SHP77 treated with DMSO at 0.1 percent for 48 hours (cell line): ENCODE data around the gene C16orf89.
A peak's percentile ranks its signal among the peaks of the same experiment; 100 is the strongest.
"Not testable (repeated sequence)": the region's sequence is repeated elsewhere in the genome, so short reads cannot be mapped to it uniquely, and the experiment has no call there.

Experiments used
- DNase-seq: peaks from one replicate; lab custom pipeline; 2025; lab: John Stamatoyannopoulos, UW

The C16orf89 gene, protein sequence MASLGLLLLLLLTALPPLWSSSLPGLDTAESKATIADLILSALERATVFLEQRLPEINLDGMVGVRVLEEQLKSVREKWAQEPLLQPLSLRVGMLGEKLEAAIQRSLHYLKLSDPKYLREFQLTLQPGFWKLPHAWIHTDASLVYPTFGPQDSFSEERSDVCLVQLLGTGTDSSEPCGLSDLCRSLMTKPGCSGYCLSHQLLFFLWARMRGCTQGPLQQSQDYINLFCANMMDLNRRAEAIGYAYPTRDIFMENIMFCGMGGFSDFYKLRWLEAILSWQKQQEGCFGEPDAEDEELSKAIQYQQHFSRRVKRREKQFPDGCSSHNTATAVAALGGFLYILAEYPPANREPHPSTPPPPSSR

DNA sequence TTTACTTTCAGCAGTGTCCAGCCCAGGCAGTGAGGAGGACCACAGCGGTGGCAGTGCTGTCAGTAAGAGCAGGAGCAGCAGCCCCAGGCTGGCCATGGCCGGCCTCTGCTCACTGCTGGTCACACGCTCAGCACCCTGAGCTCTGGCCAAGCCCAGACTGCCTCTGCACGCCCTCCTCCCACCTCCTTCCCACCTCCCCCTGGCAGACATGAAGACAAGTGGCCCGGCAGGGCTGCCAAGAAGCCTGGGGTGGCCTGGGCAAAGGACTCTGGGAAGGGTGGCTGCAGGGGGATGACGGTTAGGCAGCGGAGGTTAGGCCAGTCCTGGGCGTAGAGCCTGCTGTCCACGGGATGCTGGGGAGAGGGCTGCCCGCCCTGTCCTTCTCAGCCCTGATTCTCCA lies at the start of gene C16orf89:
TSS of gene C16orf89 (minus strand) at position 144 of the 400 bp plus-strand sequence. CDS start at position 96, 48 bp downstream.
- DNase-seq, result no peak

DNA sequence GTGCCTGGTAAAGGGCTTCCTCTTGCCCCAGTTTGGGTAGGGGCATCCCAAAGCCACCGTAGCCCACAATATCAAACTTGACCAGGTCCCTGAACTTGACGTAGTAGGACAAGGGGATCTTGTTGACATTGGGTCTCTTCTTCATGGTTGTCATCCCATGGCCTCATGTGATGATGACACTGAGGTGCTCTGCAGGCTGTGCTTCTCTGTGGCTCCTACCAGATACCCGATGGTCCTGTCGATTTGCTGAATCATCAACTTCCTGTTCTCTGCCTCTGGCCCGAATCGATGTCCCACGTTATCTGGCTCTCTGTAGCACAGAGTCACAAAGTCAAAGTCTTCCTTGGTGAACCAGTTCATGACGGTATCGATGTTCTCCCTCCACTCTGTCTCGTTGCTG lies 45.2 kb upstream of the C16orf89 start:
- DNase-seq, result not testable (repeated sequence)

DNA sequence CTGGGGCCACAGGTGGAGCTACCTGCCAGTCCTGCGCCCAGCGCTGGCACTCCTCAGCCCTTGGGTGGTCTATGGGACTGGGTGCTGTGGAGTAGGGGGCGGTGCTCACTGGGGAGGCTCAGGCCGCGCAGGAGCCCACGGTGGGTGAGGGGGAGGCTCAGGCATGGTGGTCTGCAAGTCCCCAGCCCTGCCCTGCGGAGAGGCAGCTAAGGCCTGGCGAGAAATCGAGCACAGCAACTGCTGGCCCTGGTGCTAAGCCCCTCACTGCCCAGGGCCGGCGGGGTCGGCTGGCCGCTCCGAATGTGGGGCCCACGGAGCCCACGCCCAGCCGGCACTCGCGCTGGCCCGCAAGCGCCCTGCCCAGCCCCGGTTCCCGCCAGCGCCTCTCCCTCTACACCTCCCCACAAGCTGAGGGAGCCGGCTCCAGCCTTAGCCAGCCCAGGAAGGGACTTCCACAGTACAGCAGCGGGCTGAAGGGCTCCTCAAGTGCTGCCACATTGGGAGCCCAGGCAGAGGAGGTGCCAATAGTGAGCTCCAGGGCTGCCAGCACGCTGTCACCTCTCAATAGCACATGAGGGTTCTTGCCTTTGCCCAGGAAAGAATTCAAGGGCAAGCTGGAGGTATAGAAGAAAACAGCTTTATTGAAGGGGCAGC lies 42.9 kb upstream of the C16orf89 start:
- no peak for DNase-seq

DNA sequence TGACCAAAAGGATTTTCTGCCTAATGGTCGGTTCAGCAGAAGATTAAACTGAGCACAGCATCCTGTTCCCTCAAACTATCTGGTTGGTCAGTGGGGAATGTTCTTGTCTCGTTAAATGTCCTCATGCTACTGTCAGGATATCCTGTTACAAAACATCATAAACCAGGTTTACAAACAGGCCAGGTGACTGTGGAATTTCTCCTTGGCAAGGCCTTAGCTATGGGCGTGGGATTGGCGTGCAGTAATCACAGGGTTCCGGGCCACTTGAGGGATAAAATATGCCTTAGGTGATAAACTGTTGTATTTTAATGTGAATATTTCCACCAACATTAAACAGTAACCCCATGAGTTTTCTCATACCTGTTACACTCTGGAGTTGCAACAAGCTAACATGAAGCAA lies 39.3 kb upstream of the C16orf89 start:
- DNase-seq, result not testable (repeated sequence)

DNA sequence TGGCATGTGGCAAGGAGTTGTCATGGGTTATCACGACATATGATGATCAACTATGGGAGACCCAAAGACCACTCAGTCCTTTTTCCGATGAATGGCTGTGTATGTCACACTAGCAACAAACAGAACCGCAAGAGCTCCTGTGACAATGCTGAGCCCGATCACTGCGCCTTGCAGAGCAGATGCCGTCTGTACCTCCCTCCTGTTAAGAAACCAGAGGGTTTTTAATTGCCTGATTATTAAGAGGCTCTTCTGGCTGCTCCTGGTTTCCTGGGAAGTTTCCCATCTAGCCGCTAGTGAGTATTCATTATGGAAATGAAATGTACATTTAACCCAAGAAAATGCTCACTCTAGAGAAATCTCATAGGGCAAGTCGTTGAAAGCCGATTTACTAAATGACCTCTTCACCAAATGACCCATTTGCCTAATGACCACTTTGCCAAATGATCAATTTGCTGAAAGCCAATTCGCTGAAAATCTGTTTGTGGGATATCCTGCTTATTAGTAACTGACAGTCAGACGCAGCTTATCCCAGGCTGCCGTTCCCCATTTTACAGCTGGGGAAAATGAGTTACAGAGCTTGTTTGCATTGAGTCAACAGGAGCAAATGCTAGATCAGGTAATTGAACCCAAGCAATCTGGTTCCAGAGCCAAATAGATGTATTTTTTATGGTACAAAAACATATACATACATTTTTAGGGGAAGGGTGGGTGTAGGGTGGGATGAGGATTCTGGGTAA lies 37.7 kb upstream of the C16orf89 start:
- DNase-seq, result not testable (repeated sequence)

DNA sequence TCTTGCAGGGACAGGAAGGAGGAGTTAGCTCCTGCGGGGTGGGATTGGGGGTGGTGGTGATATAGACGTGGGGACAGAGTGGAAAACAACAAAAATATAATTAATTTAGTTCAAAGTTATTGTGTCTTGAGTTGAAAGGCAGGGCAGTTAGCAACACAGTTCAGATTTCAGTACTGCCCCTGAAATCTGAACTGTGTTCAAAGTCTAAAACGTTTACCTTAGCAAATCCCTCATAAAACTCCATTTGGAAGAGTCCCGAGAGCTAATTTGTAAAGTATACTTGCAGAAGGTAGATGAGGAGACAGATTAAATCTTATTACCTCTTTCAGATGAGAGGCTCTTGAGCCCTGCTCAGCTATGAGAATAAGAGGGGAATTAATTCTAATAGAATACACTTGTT lies 33.4 kb upstream of the C16orf89 start:
- DNase-seq, result not testable (repeated sequence)

DNA sequence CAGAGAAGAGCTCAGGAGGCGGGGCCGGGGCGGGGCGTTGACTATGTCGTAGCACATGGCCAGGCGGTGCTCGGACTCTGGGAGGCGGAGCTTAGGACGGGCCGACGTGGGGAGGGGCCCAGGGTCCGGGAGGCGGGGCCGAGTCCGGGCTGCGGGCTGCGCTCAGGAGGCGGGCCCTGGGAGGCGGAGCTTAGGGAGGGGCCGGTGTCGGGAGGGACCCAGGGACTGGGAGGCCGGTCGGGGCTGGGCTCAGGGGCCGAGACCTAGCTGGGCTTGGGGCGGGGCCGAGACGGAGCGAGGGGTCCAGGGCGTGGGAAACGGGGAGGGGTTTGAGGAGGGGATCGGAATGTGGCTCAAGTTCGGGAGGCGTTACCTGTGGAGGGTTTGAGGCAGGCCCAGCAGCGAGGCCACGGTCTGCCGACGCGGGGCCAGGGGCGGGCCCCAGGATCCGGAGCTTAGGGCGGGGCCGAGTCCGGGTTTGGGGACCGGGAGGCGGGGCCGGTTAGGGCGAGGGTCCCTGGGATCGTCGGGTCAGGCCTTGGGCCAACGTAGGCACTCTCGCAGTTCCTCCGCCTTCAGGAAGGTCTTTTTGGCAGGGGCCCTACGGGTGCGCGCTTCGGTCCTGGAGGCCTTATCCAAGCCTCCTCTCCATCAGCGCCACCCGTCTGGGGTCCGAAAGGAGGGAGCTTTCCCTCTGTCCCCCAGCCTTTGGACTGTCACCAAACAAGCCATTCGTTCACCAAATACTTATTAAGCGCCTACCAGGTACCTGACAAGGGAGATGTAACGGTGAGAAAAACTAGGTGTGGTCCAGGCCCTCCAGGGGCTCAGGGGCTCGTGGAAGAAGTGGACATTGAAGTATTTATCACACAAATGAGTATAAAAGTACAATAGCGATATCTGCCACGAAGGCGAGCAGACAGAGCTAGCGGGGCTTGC lies 32.7 kb upstream of the C16orf89 start:
- not testable (repeated sequence) for DNase-seq

DNA sequence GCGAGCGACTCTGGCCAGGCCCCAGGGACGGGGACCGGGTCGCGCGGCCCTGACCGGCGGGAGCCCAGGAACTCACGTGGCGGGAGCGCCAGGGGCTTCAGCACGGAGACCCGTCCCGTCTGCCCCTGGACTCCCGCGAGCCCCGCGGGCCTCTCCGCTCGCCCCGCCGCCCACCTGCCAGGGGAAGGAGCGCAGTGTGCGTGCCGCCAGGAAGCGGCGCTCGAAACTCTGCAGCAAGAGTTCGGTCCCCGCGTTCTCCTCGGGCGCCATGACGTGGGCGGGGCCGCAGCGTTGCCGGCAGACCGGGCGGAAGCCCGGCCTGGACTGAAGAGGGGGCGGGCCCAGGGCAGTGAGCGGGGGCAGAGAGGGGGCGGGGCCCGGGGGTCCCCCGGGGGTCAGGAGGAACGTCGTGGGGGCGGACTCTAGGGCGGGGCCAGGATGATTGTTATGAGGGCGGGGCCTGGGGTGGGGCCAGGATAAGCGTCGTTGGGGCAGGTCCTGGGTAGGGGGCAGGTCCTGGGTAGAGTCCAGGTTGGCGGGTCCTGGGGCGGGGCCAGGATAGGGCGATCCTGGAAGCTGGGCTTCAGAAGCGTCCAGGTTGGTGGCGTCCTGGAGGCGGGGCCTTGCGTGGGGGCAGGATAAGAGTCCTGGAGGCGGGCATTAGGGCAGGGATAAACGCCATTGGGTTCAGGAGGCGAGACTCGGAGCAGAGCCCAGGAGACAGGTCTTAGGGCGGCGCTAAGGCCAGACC lies 31.9 kb upstream of the C16orf89 start, which contains the start of gene EEF2KMT:
TSS of gene EEF2KMT (minus strand) at position 326 of the 751 bp plus-strand sequence. CDS start at position 270, 56 bp downstream.
- peak; percentile 74 for DNase-seq

DNA sequence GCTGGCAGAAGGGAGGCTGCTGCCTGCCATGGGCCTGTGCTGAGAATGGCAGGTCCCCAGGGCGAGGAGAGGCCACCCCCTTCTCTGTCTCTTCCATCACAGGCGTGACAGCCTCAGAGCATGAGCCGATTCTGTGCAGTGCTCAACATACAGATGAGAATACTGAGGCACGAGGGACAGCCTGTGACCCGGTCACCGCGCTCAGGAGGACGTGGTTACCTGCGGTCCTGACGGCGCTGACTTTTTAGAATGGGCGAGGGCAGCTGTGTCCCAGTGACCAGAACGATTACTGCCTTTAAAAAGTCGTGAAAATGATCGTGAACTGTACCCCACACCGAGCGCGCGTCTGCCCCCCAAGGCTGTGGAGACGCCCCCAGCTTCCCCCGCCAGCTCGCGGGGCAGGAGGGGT lies 31.3 kb upstream of the C16orf89 start:
- not testable (repeated sequence) for DNase-seq

DNA sequence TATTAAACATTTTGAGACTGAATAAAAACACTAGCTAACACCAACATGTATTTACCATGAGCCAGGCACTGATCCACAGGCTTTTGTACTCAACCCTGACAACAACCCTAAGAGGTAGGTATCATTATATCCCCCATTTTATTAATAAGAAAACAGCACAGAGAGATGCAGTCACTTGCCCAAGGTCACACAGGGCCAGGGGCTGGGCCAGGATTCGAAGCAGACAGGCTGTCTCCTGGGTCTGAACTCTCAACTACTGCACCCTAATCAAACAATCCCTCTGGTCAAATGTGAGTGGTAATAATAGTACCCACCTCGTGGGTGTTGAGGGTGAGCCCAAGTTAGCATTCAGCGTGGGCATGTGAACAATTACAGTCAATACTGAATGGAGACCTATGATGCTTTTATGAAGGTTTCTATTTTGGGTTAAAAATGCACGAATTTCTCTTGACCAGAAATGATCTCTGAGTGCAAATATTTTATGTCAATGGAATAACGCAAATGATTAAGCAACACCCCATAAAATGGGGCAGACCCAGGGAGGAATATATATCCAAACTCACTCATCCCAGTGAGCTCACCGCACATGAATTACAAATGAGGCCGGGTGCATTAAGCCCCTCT lies 30.8 kb upstream of the C16orf89 start:
- not testable (repeated sequence) for DNase-seq

DNA sequence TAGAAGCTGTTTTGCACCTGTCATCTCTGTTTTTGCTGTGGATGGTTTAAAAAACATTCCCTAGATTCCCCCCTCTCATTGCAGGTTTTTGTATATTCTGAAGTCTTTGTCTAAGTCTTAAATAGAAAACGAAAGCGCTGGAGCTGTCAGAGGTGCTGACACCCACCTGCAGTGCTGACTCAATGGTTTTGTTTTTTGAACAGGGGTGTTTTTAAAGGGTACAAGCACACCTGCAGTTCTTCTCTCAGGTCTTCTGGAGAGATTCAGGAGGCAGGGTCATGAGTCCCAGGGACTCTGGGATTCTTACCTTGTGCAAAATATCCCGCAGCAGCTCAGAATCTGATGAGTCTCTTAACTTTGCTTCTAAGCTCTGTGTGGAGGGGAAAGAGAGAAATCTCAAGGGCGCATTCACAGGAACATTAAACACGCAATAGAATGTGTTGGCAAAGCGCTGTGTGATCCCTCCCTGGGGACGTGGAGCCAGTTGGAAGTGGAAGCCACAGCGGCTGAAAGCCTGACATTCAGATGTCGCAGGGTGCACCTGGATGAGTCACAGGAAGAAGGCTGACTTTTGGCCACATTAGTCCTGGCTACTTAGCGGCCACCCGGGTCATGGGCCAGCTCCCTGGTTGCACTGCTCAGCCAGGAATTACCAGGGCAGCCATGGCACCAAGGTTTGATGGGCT lies 29.5 kb upstream of the C16orf89 start:
- DNase-seq, result not testable (repeated sequence)

DNA sequence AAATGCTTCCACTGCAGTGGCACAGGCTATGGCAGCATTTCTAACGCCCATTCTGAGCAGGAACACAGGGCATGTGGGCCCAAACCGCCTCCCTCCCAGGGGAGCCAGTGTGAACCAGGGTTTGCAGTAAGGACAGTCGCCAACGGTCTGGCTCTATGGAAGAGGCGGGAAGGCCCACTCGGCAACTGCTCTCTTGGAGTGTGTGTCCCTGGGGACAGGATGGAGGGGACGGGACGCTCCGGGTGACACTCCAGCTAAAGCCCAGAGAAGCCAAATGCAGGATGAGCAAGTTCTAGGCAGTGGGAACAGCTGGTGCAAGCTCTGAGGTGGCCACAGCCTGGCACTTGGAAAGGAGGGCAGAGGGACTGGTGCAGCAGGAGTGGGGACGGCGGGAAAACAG lies 28.0 kb upstream of the C16orf89 start:
- not testable (repeated sequence) for DNase-seq

DNA sequence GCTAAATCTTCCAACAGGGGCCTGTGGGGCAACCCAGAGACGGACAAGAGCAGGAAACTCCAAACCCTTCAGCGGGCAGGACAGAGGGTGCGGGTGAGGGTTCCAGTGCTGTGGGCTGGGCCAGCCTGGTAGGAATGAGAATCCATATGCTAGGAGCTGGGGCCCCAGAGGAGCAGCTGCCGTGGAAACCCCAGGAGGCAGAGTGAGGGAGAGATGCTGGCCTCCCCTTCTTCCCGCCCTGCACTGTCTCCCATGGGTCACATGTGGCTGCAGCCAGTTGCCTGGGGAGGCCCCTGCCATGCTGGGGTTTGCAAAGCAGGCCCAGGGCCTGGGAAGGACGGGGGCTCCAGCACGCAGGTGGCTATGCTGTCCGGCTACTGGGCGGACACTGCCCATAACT lies 27.3 kb upstream of the C16orf89 start:
- not testable (repeated sequence) for DNase-seq

DNA sequence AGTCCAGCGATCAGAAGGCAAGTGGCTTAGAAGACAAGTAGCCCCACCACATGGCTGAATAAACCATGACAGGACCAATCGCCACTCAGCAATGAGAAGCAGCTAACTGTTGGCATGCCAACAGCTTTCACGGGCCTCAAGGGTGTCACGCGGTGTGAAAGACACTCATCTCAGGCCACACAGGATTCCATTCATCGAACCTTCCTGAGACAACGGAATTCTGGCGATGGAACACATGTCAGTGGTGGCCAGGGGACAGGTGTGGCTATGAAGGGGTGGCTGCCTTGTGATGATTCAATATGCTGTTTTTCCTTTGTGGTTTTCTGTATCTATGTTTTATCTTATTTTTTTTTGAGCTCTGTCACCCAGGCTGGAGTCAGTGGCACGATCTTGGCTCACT lies 24.8 kb upstream of the C16orf89 start:
- not testable (repeated sequence) for DNase-seq

DNA sequence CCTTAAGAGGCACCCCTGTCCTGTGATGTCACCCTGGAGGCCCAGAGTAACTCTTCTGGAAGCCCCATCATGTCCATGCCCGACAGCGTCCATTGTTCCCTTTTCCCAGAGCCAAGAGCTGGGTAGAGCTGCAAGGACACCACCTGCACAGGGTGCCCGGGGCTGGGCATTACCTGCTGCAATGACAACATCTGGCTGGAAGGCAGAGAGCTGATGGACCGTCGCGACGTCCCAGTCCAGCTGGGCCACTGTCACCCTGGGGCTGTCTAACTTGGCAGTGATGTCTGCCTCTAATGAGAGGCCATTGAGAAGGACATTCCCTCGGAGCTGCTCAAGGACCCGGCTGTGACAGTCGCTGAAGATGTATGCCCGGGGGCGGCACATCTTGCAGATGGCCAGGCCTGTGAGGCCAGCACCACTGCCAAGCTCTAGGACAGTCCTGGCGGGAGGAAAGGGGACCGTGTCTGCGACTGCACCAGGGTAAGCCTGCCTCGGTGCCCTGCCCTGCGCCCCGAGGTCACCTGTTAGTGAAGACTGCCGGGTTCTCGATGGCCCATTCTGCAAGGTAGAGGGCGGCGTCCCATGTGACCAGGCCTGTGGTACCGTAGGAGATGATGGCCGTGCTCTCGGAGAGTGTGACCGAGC lies 24.3 kb upstream of the C16orf89 start:
- DNase-seq, result not testable (repeated sequence)

DNA sequence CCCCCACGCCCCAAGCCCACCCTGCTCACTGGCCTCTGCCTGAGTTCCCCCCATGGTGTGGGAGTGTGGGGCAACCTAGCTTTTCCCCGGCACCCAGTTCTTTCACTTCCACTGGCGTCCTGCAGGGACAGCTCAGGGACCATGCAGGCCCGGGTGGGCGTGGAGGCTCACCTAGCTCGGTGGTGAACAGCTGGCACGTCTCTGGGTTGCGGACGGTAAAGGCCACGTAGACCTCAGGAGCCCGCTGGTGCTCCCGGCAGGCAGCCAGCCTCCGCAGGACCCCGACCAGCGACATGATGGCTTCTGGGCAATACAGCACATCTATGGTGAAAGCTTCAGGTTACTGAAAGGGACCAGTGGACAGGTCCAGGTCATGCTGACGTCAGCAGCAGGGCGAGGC lies 23.2 kb upstream of the C16orf89 start:
- DNase-seq, result not testable (repeated sequence)

DNA sequence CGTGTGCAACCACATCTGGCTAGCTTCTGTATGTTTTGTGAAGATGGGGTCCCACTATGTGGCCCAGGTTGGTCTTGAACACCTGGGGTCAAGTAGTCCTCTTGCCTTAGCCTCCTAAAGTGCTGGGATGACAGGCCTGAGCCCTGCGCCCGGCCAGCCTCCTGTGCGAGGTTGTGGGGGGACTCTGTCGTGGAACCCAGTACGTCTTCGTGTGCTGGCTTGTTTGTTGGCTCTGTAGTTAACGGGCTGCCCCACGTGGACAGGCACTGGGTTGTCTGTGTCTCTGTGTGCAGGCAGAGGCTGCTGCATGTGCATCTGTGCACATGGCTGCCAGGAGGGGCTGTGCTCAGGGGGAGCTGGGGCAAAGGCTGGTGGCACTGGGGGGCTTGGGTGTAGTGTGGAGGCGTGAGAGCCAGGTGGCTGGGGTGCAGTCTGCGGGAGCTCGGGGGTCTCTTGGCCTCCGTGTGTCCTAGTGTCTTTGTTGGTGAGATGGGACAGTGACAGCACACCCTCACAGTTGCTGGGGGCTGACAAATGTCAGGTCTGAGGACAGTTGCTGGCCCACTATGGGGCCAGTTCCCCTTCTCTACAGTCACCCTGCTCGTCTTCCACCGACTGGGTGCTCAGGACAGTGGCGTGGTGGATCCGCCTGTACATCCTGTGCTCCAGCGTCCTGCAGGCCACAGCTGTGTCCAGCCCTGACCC lies 22.5 kb upstream of the C16orf89 start:
- DNase-seq, result not testable (repeated sequence)

DNA sequence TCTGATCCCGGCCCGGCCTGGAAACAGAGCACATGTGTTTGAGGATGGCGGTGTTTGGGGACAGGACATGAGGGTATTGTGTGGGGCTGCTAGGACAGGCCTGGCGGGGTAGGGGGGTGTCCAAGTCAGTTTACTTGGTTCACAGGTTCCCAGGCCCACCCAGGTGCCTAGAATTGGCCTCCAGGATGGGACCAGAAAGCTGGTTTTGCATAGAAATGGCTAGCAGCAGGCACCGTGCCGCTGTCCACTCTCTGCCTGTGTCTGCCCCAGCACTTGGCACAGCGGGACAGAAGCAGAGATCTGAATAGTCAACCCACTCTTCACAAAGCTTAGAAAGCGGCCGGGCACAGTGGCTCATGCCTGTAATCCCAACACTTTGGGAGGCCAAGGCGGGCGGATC lies 20.0 kb upstream of the C16orf89 start:
- not testable (repeated sequence) for DNase-seq
